Dedifferentiated amniotic fluid mesenchymal stem cell (primary cell): Measurements from ENCODE around the gene TSPAN5.

Experiments
- DNase-seq: peaks from one replicate; pipeline ENCODE4 v3.0.0-alpha.2; 2016; ENCODE audit errors: extremely low spot score

TSPAN5 gene

GRCh38 chr4:98643755-98644154, 14.7 kb downstream of the TSPAN5 start:
- no peak for DNase-seq

GRCh38 chr4:98642991-98643426, 15.4 kb downstream of the TSPAN5 start:
- no peak for DNase-seq

DNA sequence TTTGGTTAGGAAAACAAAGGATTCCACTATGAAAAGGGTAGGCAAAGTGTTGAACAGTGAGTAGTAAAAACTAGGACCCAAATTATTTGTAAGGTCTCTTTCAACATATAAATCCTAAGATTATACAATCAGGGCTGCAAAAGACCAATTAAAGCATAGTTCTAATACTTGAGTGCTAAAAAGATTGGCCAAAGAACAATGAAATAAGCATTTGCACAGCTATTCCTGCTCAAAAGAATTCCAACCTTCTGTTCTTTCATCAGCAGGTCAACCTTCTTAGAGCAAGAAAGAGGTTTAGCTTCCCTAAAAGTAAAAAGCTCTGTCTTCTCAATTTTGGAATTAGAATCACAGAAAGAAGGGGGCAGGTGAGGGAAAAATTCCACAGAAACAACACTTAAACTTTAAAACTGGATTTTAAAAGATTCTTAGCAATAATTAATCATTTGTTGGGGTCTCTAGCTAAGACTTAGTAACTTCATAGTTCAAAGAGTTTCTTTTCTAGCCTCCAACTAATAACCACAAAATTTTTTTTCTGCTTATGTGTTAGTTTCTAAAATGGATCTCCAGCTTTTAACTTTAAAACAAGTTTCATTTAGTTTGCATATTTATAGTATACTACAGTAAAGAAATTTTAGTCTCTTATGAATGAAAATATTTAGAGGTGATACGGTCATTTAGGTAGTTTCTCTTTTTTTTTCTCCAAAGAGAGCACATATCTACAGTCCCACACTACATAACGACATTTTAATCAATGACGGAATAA, 16.3 kb downstream of the TSPAN5 start:
- DNase-seq, result no peak

GRCh38 chr4:98641376-98641775, 17.0 kb downstream of the TSPAN5 start:
- DNase-seq, result no peak

- DNase-seq, result no peak
Measured at GRCh38 chr4:98639523-98639922, 18.9 kb downstream of the TSPAN5 start.

DNA sequence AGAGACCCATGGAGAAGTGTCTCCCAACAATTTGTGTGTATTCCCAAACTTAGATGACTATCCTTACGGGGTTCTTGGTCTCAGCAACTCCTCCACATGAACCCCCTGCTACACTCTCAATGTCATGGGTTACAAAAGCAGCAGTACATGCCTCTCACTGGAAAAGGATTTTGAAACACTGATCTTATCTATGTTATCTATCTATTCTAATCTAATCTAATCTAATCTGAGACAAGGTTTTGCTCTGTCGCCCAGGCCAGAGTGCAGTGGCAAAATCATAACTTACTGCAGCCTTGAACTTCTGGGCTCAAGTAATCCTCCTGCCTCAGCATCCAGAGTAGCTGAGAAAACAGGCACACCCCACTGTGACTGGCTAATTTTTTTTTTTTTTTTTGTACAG, 19.3 kb downstream of the TSPAN5 start:
- DNase-seq, result no peak

DNA sequence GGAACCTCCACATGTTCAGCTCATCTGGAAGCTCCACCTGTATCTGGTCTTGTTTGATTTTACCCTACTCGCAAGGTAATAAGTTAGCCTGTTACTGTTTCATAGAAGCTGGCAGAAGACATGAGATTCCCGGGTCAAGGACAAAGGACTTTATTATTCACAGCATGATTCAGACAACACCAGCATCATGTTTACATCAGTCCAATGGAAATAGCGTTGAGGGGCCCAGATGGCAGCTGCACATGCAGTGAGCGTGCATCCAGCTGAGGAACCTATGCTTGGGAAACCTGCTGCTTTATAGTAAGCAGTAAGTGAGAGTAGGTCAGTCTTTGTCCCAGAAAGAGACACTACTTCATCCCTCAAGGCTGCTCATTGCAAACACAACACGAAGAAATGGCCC, 19.8 kb downstream of the TSPAN5 start:
- DNase-seq, result no peak

GRCh38 chr4:98634061-98634460, 24.4 kb downstream of the TSPAN5 start:
- DNase-seq, result no peak

GRCh38 chr4:98633159-98633558, 25.3 kb downstream of the TSPAN5 start:
- DNase-seq, result no peak

GRCh38 chr4:98632258-98632657, 26.2 kb downstream of the TSPAN5 start:
- no peak for DNase-seq

DNA sequence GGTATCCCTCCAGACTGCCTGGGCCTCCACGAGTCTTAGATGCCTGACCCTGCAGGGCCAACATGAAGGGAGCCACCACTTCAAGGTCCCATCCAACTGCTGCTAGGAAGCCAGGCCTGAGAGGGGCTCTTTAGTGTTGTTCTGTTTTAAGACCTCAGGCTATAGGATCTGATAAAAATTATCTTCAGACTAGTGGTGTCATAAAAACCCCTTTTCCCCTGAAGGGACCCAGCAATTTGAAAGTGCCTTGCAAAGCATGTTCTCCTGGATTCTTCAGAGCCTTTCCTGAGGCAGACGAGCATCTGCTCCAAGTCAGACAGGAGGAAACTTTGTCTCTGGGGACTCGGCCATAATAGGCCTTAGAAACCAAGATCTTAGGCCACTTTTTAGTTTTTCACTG, 26.9 kb downstream of the TSPAN5 start:
- no peak for DNase-seq

DNA sequence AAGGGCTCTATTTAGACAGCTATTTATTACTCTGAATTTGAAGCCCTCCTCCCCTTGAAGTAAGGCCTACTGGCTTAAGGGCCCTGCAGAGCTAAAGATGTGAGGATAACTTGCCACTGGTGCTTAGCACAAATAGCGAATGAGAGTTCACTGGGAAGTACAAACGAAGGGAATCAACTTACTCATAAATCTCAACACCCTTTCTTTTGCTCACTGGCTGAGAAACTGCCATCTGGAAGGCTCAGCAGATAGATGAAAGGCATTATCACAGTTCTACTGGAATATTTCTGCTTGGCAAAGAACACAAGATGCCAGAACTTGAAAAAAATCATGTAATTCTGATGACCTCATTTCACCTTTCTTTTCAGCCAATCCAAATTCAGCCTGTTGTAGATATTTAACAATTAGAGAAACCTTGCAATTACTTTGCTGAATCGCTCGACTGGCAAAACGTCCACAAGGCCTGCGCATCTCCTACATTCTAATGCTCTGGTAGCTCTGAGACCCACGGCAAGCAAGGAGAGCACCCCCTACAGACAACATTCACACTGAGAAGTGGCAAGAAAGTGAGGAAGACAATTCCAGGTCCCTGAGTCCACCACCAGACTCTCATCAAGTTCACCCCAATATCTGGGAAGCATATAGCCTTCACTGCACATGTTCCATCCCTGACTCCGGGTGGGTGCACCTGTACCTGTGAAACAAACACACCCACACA, 27.5 kb downstream of the TSPAN5 start:
- DNase-seq, result no peak

GRCh38 chr4:98627531-98628257, 30.7 kb downstream of the TSPAN5 start:
- DNase-seq, result no peak

- DNase-seq, result peak; percentile 62
Measured at GRCh38 chr4:98626350-98626749, 32.1 kb downstream of the TSPAN5 start.

DNA sequence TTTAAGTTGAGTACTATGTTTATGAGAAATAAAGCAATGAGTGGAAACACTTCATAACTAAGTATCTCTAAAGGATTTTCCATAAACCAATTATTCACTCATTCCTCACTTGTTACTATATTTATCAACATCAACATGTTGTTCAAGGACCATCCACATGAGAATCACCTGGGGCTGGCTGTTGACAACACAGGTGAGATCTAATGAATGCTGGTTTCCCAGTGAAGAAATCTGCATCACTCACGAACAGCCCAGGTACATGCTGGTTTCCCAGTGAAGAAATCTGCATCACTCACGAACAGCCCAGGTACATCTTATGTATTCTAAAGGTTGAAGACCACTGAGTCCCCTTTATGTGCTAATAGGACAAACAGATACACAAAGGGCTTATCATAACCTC, 32.5 kb downstream of the TSPAN5 start:
- no peak for DNase-seq

- no peak for DNase-seq
Measured at GRCh38 chr4:98625399-98625798, 33.0 kb downstream of the TSPAN5 start.

GRCh38 chr4:98624642-98625041, 33.8 kb downstream of the TSPAN5 start:
- no peak for DNase-seq

GRCh38 chr4:98624144-98624543, 34.3 kb downstream of the TSPAN5 start:
- no peak for DNase-seq

GRCh38 chr4:98623126-98623802, 35.1 kb downstream of the TSPAN5 start:
- no peak for DNase-seq

DNA sequence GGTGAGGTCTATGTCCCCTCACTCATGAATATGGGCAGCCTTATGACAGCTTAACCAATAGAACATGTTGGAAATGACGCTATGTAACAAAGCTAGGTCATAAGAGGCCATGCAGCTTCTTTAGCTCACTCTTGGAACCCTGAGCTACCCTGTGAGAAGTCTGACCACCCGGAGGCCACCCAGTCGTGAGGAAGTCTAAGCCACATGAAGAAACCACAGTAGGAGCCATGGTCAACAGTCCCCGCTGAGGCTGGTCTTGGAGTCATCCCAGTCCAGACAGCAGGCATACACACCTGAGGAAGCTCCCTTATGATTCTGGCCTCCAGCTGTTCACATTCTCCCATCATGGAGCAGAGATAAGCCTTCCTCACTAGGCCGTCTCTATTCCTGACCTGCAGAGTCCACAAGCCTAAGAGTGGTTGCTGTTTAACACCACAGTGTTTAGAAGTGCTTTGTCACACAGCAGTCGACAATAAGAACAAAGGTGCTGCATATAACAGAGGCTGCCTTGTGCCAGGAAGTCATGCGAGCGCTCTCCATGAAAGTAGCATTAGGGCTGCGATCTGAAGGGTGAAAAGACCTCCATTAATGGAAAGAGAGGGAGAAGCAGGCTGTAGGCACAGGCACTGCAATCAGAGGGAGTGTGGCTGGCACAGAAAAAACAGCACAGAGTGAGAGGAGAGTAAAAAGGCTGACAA, 38.2 kb downstream of the TSPAN5 start:
- no peak for DNase-seq

DNA sequence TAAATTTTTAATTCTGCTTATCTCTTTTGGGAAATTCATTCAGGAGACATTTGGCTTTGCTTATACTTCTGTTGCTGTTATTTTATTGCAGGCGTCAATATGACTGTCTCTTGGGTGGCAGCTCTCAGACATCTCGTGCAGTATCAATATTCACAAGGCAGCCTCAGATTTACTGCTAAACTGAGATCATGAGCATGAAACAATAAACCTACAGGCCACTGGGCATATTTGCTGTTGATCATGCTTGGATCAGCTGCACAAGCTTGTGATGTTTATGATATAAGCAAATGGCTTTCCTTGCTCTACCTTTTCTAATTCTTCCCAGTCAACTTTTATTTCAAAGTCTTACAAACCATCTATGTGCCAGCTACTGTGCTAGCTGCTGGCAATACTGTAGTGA, 39.2 kb downstream of the TSPAN5 start:
- no peak for DNase-seq

DNA sequence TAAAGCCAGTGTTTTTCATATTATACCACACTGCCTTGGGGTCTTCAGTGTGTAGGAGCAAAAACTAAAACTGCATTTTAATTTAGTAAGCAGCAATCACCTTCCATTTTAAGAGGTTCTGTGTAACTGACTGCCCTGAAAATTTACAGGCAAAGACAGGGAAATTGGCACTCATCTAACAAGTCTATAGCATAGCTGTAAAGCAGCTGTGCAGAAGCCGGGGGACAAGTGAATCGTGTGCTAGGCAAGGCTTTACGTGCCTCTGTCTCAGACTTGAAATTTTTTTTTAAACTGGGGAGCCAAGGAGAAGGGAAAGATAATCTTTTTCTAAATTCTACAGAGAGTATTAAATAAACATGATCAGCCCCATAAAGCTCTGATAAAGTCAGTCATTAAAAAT, 39.7 kb downstream of the TSPAN5 start:
- DNase-seq, result no peak
